Parathyroid adenoma (tissue), 2 donors: ENCODE data around the gene CLDN2.
A peak's percentile ranks its signal among the peaks of the same experiment; 100 is the strongest.

Source experiments
- H2AFZ ChIP-seq: fragments of 300-600 bp; sonication (generic); one replicate; pipeline ENCODE4 v1.7.0; 2017; ENCODE audit warnings: antibody characterized with exemption, mild to moderate bottlenecking
- H3K27ac ChIP-seq: fragments of 300-600 bp; sonication (generic); one replicate; pipeline ENCODE4 v1.7.0; 2017
- H3K27me3 ChIP-seq: fragments of 300-600 bp; sonication (generic); one replicate; pipeline ENCODE4 v1.7.0; 2017; ENCODE audit warnings: low read length; ENCODE audit not compliant: control insufficient read depth, insufficient read depth
- H3K36me3 ChIP-seq: fragments of 300-600 bp; sonication (generic); one replicate; pipeline ENCODE4 v1.7.0; 2017; ENCODE audit warnings: low read length; ENCODE audit not compliant: control insufficient read depth, insufficient read depth
- H3K4me1 ChIP-seq: fragments of 300-600 bp; sonication (generic); one replicate; pipeline ENCODE4 v1.7.0; 2017; ENCODE audit warnings: control low read depth
- H3K4me2 ChIP-seq: fragments of 300-600 bp; sonication (generic); one replicate; pipeline ENCODE4 v1.7.0; 2017; ENCODE audit warnings: low read length
- H3K4me3 ChIP-seq: fragments of 300-600 bp; sonication (generic); one replicate; pipeline ENCODE4 v1.7.0; 2017; ENCODE audit warnings: low read depth, low read length
- H3K79me2 ChIP-seq: fragments of 300-600 bp; sonication (generic); one replicate; pipeline ENCODE4 v1.7.0; 2017; ENCODE audit warnings: control low read depth
- H3K9ac ChIP-seq: fragments of 300-600 bp; sonication (generic); one replicate; pipeline ENCODE4 v1.7.0; 2017; ENCODE audit warnings: mild to moderate bottlenecking
- H3K9me3 ChIP-seq: fragments of 300-600 bp; sonication (generic); one replicate; pipeline ENCODE4 v1.7.0; 2017; ENCODE audit warnings: low read length; ENCODE audit not compliant: control insufficient read depth
- TF ChIP-seq, protein P1 (sequence below): fragments of 300-600 bp; sonication (generic); IDR thresholded peaks from one replicate; pipeline ENCODE4 v1.7.0; 2017; ENCODE audit warnings: antibody characterized with exemption, mild to moderate bottlenecking
- donor health status: primary hyperparathyroidism.

The CLDN2 gene

DNA sequence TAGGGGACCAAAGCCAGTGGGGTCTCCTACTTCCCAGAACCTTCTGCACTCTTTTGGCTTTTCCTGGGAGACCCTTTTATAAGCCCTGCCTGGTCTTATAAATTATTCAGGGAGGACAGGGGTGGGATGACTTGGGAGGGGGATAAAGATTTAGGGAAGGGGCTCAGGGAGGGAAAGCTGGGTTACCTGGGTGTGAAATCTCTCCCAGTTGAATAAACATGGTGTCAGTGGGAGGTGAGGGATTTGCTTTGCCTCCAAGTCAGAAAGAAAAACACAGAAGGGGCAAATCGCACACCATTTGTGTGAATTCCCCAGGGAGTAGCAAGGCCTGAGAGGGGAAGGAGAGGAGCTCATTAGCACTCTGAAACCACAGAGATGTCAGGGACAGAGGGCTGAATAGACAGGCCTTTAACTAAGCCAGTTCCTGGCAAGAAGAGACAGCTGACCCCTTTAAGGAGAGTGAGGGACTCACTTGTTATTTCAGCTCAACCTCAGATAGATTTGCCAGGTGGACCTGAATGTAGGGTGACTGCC is 16.8 kb upstream of the CLDN2 start, which contains the start of gene RIPPLY1:
TSS of gene RIPPLY1 (minus strand) at position 51 of the 534 bp plus-strand sequence. CDS start 54 bp downstream, outside the sequence.
- H3K79me2 ChIP-seq: no peaks in the 10 kb centered on the region
- H3K36me3 ChIP-seq: no peaks in the 10 kb centered on the region
- H3K4me1 ChIP-seq: no peaks in the 10 kb centered on the region
- TF ChIP-seq, protein P1, sequence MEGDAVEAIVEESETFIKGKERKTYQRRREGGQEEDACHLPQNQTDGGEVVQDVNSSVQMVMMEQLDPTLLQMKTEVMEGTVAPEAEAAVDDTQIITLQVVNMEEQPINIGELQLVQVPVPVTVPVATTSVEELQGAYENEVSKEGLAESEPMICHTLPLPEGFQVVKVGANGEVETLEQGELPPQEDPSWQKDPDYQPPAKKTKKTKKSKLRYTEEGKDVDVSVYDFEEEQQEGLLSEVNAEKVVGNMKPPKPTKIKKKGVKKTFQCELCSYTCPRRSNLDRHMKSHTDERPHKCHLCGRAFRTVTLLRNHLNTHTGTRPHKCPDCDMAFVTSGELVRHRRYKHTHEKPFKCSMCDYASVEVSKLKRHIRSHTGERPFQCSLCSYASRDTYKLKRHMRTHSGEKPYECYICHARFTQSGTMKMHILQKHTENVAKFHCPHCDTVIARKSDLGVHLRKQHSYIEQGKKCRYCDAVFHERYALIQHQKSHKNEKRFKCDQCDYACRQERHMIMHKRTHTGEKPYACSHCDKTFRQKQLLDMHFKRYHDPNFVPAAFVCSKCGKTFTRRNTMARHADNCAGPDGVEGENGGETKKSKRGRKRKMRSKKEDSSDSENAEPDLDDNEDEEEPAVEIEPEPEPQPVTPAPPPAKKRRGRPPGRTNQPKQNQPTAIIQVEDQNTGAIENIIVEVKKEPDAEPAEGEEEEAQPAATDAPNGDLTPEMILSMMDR: no peak
- H3K27me3 ChIP-seq: no peaks in the 10 kb centered on the region
- H3K4me3 ChIP-seq: no peak within 1 kb of the TSS
- H2AFZ ChIP-seq: no peak within 1 kb of the TSS
- no peak within 1 kb of the TSS for H3K9ac ChIP-seq
- no peak within 1 kb of the TSS for H3K27ac ChIP-seq
- H3K9me3 ChIP-seq: no peaks in the 10 kb centered on the region
- no peak within 1 kb of the TSS for H3K4me2 ChIP-seq

DNA sequence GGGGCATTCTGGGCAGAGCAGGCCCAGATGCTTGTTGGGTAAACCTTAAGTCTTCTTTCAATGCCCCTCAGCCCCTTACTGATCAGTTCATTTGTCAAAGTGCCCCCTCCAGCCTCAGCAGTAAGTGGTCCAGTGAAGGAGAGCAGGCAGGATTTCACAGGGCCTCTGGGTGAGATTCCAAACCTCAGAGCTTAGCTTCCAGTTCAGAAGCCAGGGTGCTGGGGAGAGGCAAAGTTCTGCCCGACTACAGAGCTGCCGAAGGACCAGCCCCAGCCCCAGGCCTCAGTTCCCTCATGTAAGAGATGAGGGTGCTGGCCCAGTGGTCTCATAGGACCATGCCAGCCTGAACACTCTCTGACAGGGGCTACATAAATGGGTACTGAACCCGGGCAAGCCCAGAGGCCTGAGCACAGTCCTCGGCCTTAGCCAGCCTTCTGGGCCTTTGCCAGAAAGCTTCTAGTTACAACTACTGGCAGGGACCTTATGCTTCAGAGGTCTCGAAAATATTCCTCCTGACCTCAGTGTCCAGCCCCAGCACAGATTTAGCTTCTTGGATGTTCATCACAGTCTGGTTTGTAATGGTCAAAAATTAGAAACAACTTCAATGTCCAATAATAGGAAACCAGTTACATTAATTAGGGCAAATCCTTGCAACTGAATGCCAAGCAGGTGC is 16.2 kb upstream of the CLDN2 start:
- TF ChIP-seq, protein P1: no peak
- Histone ChIP-seq H3K9ac (no peak overlapping the region), H3K36me3 (no peaks in the 10 kb centered on the region), H3K4me3 (no peak overlapping the region), H3K4me2 (no peak overlapping the region), H3K27me3 (no peaks in the 10 kb centered on the region), H3K4me1 (no peaks in the 10 kb centered on the region), H3K9me3 (no peaks in the 10 kb centered on the region), H2AFZ (no peak overlapping the region), H3K27ac (no peak overlapping the region), H3K79me2 (no peaks in the 10 kb centered on the region)

DNA sequence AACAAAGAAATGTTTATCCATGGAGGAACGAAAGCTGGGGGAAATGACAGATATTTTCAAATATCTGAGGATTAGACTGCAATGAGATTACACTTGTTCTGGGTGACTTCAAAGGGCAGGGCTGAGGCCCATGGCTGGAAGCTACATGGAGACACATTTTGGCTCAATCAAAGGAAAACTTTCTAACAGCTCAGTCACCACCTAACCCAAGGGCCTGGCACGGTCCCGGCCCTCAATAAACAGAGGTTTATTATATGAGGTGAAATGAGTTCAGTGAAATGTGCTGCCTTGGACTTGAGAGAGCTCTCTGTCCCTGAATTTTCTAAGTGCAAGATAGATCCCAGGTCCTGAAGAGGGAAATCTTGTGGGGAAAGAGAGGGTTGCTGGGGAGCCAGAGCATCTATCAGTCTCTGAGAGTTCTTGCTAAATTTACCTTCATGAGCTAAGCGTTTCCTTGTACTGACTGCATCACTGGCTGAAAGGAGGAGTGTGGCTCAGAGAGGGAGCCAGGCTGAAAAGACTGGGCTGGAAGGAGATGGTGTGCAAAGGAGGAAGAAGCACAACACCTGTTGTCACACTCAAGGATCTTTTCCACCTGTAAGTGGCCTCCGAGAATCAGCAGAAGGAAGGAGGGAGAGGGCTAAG is 15.0 kb upstream of the CLDN2 start:
- Histone ChIP-seq H3K4me2 (no peak overlapping the region), H2AFZ (no peak overlapping the region), H3K27ac (no peak overlapping the region), H3K79me2 (no peaks in the 10 kb centered on the region), H3K4me1 (no peaks in the 10 kb centered on the region), H3K9ac (no peak overlapping the region), H3K27me3 (no peaks in the 10 kb centered on the region), H3K9me3 (no peaks in the 10 kb centered on the region), H3K4me3 (no peak overlapping the region), H3K36me3 (no peaks in the 10 kb centered on the region)
- TF ChIP-seq, protein P1: no peak

DNA sequence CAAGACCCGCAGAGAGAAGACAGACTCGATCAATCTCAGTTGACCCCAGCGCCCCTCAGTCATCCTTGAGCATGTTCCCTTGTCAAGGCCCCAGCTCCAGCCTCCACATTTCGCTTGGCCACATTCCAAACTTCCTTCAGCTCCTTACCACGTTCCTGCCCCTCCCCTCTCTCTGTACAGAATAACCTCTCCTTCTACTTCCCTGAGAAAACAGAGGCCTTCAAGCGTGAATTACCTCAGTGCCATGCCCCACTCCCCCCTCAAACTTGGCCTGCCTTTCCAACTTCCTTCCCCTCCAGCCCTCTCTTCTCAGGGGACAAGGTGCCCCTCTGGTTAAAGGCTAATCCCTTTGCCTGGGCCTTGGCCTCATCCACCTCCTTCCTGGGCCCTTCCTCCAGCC is 13.8 kb upstream of the CLDN2 start:
- H3K79me2 ChIP-seq: no peaks in the 10 kb centered on the region
- no peak overlapping the region for H3K4me3 ChIP-seq
- no peak overlapping the region for H3K4me2 ChIP-seq
- no peak overlapping the region for H3K27ac ChIP-seq
- no peaks in the 10 kb centered on the region for H3K36me3 ChIP-seq
- no peaks in the 10 kb centered on the region for H3K9me3 ChIP-seq
- TF ChIP-seq, protein P1: no peak
- H3K4me1 ChIP-seq: no peaks in the 10 kb centered on the region
- H3K27me3 ChIP-seq: no peaks in the 10 kb centered on the region
- no peak overlapping the region for H3K9ac ChIP-seq
- peak overlapping the region; percentile 7 for H2AFZ ChIP-seq
